A673 (cell line): ENCODE measurements around the gene R3HDML.

Source experiments
- EZH2 ChIP-seq: fragments of 200-600 bp; sonication (generic); IDR thresholded peaks from 2 replicates; pipeline ENCODE4 v1.6.1; 2017; ENCODE audit warnings: borderline replicate concordance, low read depth, mild to moderate bottlenecking, mixed read lengths, antibody characterized with exemption, low read length; ENCODE audit not compliant: poor library complexity, severe bottlenecking
- TF ChIP-seq, protein P1 (sequence below): fragments of 300-800, 200-600 bp; sonication (generic); conservative IDR thresholded peaks from 2 replicates; pipeline ENCODE4 v1.5.1; 2017; ENCODE audit warnings: low read depth, mild to moderate bottlenecking, antibody characterized with exemption, low read length, moderate library complexity, mixed read lengths

DNA sequence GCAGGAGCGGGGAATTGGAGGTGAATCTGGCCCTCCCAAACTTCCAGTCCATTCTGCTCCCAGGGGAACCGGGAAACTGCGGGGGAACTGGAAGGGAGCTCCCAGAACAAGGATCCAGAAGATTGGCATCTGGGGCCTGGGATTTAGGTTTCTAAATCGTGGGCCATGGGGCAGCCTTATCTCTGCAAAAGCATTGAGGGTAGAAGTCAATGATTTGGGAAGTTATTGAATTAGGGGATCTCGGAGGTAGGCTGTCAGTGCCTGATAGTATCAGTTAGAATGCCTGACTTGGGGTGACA lies 63.8 kb downstream of the R3HDML start:
- TF ChIP-seq, protein P1, sequence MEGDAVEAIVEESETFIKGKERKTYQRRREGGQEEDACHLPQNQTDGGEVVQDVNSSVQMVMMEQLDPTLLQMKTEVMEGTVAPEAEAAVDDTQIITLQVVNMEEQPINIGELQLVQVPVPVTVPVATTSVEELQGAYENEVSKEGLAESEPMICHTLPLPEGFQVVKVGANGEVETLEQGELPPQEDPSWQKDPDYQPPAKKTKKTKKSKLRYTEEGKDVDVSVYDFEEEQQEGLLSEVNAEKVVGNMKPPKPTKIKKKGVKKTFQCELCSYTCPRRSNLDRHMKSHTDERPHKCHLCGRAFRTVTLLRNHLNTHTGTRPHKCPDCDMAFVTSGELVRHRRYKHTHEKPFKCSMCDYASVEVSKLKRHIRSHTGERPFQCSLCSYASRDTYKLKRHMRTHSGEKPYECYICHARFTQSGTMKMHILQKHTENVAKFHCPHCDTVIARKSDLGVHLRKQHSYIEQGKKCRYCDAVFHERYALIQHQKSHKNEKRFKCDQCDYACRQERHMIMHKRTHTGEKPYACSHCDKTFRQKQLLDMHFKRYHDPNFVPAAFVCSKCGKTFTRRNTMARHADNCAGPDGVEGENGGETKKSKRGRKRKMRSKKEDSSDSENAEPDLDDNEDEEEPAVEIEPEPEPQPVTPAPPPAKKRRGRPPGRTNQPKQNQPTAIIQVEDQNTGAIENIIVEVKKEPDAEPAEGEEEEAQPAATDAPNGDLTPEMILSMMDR: no peak
- no peak for TF ChIP-seq EZH2
